ENCODE data around the gene TXNIP.
A peak's percentile ranks its signal among the peaks of the same experiment; 100 is the strongest.

The TXNIP gene

GRCh38 chr1:146012703-146013558 lies 16.6 kb upstream of the TXNIP start:
- DNase-seq (ENCODE audit: low spot score), result peak; percentile 28

GRCh38 chr1:146010126-146010738 lies 13.9 kb upstream of the TXNIP start:
- no peak for DNase-seq (ENCODE audit: low spot score)

- DNase-seq (ENCODE audit: low spot score), result no peak
Measured at GRCh38 chr1:146007489-146008133, 11.2 kb upstream of the TXNIP start.

- no peak for DNase-seq (ENCODE audit: low spot score)
Measured at GRCh38 chr1:146001709-146002108, 5.3 kb upstream of the TXNIP start.

GRCh38 chr1:145999321-146000024 lies 3.1 kb upstream of the TXNIP start:
- DNase-seq (ENCODE audit: low spot score), result no peak

- no peak for DNase-seq (ENCODE audit: low spot score)
Measured at GRCh38 chr1:145997718-145998023, 1.3 kb upstream of the TXNIP start.

GRCh38 chr1:145997016-145997717 lies 788 bp upstream of the TXNIP start:
- peak; percentile 42 for DNase-seq (ENCODE audit: low spot score)

- no peak for DNase-seq (ENCODE audit: low spot score)
Measured at GRCh38 chr1:145995964-145996432, 381 bp downstream of the TXNIP start.

- DNase-seq (ENCODE audit: low spot score), result no peak
Measured at GRCh38 chr1:145995148-145995881, 1.1 kb downstream of the TXNIP start.

GRCh38 chr1:145994391-145995120 lies 1.8 kb downstream of the TXNIP start:
- no peak for DNase-seq (ENCODE audit: low spot score)

GRCh38 chr1:145993618-145994390 lies 2.6 kb downstream of the TXNIP start:
- DNase-seq (ENCODE audit: low spot score), result no peak

GRCh38 chr1:145992958-145993617 lies 3.3 kb downstream of the TXNIP start:
- no peak for DNase-seq (ENCODE audit: low spot score)

GRCh38 chr1:145992502-145992936 lies 3.9 kb downstream of the TXNIP start:
- no peak for DNase-seq (ENCODE audit: low spot score)

GRCh38 chr1:145991735-145992412 lies 4.5 kb downstream of the TXNIP start:
- DNase-seq (ENCODE audit: low spot score), result no peak

- no peak for DNase-seq (ENCODE audit: low spot score)
Measured at GRCh38 chr1:145990249-145990855, 6.0 kb downstream of the TXNIP start.

- no peak for DNase-seq (ENCODE audit: low spot score)
Measured at GRCh38 chr1:145988773-145989172, 7.6 kb downstream of the TXNIP start.

- DNase-seq (ENCODE audit: low spot score), result no peak
Measured at GRCh38 chr1:145987926-145988325, 8.5 kb downstream of the TXNIP start.

GRCh38 chr1:145986551-145986950 lies 9.8 kb downstream of the TXNIP start:
- no peak for DNase-seq (ENCODE audit: low spot score)

Data from iPS-NIHi11 (cell line).